Astrocyte of the spinal cord (primary cell): ENCODE results near the gene ZNF568.

Experiments used
- DNase-seq: peaks from one replicate; pipeline ENCODE4 v3.0.0; 2011; ENCODE audit warnings: low read depth, low spot score
- H3K4me3 ChIP-seq: 2 replicates; pipeline ENCODE4 v1.5.1; 2011; ENCODE audit warnings: low read depth, mild to moderate bottlenecking, low read length, moderate library complexity
- in situ Hi-C: cut with HindIII; loops from 2 replicates; pipeline ENCODE4 v1.10.0; 2017; ENCODE audit warnings: low sequenced_read_pairs
- TF ChIP-seq, protein P1 (sequence below): IDR thresholded peaks from 2 replicates; pipeline ENCODE4 v1.5.1; 2012; ENCODE audit warnings: low read depth, mild to moderate bottlenecking, low read length, inconsistent platforms

Gene ZNF568

DNA sequence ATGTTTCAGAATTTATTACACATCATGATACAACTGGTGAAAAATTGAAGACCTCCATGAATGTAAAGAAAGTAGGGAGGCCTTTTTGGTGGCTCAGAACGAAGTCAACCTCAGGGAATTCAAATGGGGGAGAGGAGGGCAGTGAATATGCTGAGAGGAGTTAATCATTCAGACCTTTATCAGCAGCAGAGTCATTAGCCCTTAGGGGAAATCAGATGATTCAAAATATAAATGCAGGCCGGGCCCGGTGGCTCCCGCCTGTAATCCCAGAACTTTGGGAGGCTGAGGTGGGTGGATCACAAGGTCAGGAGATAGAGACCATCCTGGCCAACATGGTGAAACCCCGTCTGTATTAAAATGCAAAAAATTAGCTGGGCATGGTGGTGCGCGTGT, 81.7 kb downstream of the ZNF568 start:
- TF ChIP-seq, protein P1, sequence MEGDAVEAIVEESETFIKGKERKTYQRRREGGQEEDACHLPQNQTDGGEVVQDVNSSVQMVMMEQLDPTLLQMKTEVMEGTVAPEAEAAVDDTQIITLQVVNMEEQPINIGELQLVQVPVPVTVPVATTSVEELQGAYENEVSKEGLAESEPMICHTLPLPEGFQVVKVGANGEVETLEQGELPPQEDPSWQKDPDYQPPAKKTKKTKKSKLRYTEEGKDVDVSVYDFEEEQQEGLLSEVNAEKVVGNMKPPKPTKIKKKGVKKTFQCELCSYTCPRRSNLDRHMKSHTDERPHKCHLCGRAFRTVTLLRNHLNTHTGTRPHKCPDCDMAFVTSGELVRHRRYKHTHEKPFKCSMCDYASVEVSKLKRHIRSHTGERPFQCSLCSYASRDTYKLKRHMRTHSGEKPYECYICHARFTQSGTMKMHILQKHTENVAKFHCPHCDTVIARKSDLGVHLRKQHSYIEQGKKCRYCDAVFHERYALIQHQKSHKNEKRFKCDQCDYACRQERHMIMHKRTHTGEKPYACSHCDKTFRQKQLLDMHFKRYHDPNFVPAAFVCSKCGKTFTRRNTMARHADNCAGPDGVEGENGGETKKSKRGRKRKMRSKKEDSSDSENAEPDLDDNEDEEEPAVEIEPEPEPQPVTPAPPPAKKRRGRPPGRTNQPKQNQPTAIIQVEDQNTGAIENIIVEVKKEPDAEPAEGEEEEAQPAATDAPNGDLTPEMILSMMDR: no peak
- in situ Hi-C loops: no loop called here
- no peak for DNase-seq
- no peak overlapping the region for H3K4me3 ChIP-seq

DNA sequence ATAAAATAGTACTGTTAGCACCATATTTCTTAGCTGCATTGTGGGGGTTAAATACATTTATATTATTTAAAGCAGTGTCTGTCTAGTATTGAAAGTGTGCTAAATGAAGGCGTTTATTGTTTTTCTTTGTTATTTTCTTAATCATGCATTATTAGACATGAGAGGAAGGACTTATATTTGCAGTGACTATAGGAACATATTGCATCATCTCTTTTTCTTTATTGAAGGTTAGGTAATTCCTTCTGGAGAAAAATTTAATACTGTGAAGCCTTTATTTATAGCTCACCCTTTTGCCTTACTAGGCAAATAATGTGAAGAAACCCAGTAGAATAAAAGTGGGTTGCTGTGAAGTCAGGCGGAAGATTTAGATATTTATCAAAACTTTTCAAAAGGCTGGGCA, 83.2 kb downstream of the ZNF568 start:
- TF ChIP-seq, protein P1: no peak
- no peak for DNase-seq
- in situ Hi-C loops: no loop called here

DNA sequence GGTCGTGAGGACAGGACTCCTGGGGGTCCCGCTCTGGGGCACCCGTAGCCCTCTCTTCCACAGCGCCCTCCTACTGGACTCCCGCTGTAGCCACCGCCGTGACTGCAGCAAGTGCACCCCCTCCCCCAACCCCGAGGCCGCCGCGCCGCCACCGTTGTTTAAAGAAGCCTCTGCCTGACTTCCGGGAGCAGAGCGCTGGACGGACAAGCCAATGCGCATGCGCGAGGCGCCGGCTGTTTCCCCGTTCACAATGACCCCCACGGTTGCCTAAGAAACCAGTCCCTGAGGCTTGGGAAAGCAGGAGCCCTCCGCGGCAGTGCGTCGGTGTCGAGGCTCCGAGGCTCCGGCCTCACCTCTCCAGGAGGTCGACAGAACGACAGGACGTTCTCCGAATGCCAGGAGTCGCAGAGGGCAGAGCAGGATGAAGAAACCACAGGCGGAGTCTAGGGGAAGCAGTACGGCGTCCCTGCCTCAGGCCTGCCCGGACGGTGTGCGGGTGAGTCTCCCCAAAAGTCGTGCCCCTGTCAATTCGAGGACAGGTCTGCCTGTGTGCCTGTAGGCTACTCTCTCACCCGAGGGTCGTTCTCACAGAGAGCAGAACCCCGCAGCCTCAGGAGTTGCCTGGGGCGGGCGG, 91.6 kb downstream of the ZNF568 start:
- peak overlapping the region; percentile 29 for H3K4me3 ChIP-seq
- TF ChIP-seq, protein P1: no peak
- peak; percentile 62 for DNase-seq
- in situ Hi-C loops: no loop called here

More for the DNA sequence above, 83.2 kb downstream of the ZNF568 start:
- H3K4me3 ChIP-seq: no peak overlapping the region

DNA sequence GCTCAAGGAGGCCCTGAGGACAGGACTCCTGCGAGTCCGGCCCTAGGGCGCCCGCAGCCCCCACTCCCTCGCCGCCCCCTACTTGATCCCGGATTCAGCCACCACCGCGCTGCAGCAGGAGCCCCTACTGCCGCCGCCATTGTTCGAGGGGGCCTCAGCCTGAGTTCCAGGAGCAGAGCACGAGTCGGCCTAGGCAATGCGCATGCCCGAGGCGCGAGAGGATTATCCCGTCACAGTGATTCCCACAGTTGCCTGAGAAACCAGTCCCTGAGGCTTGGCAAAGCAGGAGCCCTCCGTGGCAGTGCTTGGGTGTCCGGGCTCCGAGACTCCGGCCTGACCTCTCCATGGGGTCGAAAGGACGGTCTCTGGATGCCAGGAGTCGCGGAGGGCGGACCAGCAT, 93.7 kb downstream of the ZNF568 start:
- no peak for DNase-seq
- in situ Hi-C loops: no loop called here
- TF ChIP-seq, protein P1: no peak
- no peak overlapping the region for H3K4me3 ChIP-seq

DNA sequence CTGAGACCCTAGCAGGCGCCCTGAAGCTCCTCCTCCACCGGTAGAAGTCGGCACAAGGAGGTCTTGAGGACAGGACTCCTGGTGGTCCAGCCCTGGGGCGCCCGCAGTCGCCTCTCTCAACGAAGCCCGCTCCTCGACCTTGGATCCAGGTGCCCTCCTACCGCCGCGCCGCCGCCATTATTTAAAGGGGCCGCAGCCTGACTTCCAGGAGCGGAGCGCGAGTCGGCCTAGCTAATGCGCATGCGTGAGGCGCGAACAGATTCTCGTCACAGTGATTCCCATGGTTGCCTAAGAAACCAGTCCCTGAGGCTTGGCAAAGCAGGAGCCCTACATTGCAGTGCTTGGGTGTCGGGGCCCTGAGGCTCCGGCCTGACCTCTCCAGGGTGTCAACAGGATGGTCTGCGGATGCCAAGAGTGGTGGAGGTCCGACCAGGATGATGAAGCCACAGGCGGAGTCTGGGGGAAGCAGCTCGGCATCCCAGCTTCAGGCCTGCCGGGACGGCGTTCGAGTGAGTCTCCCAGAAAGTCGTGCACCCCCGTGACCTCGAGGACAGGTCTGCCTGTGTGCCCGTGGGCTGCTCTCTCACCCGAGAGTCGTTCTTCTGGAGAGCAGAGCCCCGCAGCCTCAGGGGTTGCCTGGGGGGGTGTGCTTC, 96.1 kb downstream of the ZNF568 start:
- no peak overlapping the region for H3K4me3 ChIP-seq
- no peak for DNase-seq
- TF ChIP-seq, protein P1: no peak
- in situ Hi-C loops: no loop called here

DNA sequence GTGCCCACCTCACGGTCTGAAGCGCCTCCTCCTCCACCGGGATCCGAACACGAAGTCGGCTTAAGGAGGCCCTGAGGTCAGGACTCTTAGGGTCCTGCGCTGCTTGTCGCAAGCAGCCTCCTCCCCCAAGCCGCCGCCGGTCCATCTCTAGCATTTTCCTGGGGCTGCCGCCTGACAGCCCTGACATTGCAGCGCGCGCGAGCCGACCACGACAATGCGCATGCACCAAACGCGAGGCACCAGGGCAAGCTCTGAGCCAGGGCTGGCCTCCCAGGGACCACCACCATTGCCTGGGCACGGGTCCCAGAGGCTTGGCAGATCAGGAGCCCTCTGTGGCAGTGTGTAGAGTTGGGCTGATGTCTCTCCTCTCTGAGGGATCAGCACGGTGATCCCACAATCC, 98.3 kb downstream of the ZNF568 start:
- TF ChIP-seq, protein P1: no peak
- no peak overlapping the region for H3K4me3 ChIP-seq
- DNase-seq: no peak
- in situ Hi-C loops: no loop called here
